ENCODE measurements around the gene TUBA4A. TPM values are rescaled to one million over a fixed set of nuclear protein-coding genes. Genes with fewer than 3 reads are reported as not detected.

The TUBA4A gene
- total RNA-seq, 2 donors from 2014 or later: 51.7 to 159 TPM

- no peak overlapping the region for H3K4me3 ChIP-seq
- no peaks in the 10 kb centered on the region for H3K9me3 ChIP-seq
- H3K27ac ChIP-seq: peak overlapping the region; percentile 52 to 90
These were observed 20.2 kb upstream of the TUBA4A start for GRCh38 chr2:219273937-219274336.

GRCh38 chr2:219272995-219273394 lies 19.3 kb upstream of the TUBA4A start:
- Histone ChIP-seq H3K36me3 (no peaks in the 10 kb centered on the region), H3K4me1 (peaks cover 0 to 15% of the 10 kb centered on the region in 2 donors), H3K27ac (no peak overlapping the region), H3K9me3 (no peaks in the 10 kb centered on the region), H3K27me3 (no peaks in the 10 kb centered on the region), H3K4me3 (no peak overlapping the region)
- DNase-seq (ENCODE audit: low spot score): no peak
- no peak for TF ChIP-seq CTCF (IDR thresholded peaks at IDR 0.05)

More at GRCh38 chr2:219273937-219274336, 20.2 kb upstream of the TUBA4A start:
- DNase-seq (ENCODE audit: low spot score): no peak
- Histone ChIP-seq H3K27me3 (no peaks in the 10 kb centered on the region), H3K4me1 (peaks cover 0 to 24% of the 10 kb centered on the region in 2 donors), H3K36me3 (no peaks in the 10 kb centered on the region)
- no peak for TF ChIP-seq CTCF (IDR thresholded peaks at IDR 0.05)

- Histone ChIP-seq H3K4me1 (peaks cover 0 to 9% of the 10 kb centered on the region in 2 donors), H3K27me3 (no peaks in the 10 kb centered on the region), H3K9me3 (no peaks in the 10 kb centered on the region), H3K36me3 (no peaks in the 10 kb centered on the region), H3K4me3 (no peak overlapping the region), H3K27ac (no peak overlapping the region)
- no peak for DNase-seq (ENCODE audit: low spot score)
- TF ChIP-seq CTCF (IDR thresholded peaks at IDR 0.05): no peak
These were observed 18.6 kb upstream of the TUBA4A start for GRCh38 chr2:219272356-219272755.

GRCh38 chr2:219271021-219271420 lies 17.3 kb upstream of the TUBA4A start:
- Histone ChIP-seq H3K27me3 (no peaks in the 10 kb centered on the region), H3K9me3 (no peaks in the 10 kb centered on the region), H3K36me3 (no peaks in the 10 kb centered on the region), H3K27ac (no peak overlapping the region), H3K4me1 (peaks cover 0 to 8% of the 10 kb centered on the region in 2 donors), H3K4me3 (no peak overlapping the region)
- no peak for DNase-seq (ENCODE audit: low spot score)
- no peak for TF ChIP-seq CTCF (IDR thresholded peaks at IDR 0.05)

- Histone ChIP-seq H3K27me3 (no peaks in the 10 kb centered on the region), H3K27ac (no peak overlapping the region), H3K9me3 (no peaks in the 10 kb centered on the region), H3K4me3 (no peak overlapping the region), H3K4me1 (peaks cover 0 to 8% of the 10 kb centered on the region in 2 donors), H3K36me3 (no peaks in the 10 kb centered on the region)
- TF ChIP-seq CTCF (IDR thresholded peaks at IDR 0.05): no peak
- no peak for DNase-seq (ENCODE audit: low spot score)
These were observed 16.3 kb upstream of the TUBA4A start for GRCh38 chr2:219270055-219270372.

GRCh38 chr2:219269362-219270054 lies 15.8 kb upstream of the TUBA4A start:
- Histone ChIP-seq H3K4me3 (no peak overlapping the region), H3K4me1 (peaks cover 0 to 7% of the 10 kb centered on the region in 2 donors), H3K9me3 (no peaks in the 10 kb centered on the region), H3K36me3 (no peaks in the 10 kb centered on the region), H3K27ac (no peak overlapping the region), H3K27me3 (no peaks in the 10 kb centered on the region)
- DNase-seq (ENCODE audit: low spot score): no peak
- no peak for TF ChIP-seq CTCF (IDR thresholded peaks at IDR 0.05)
